Stomach (tissue), 4 donors: ENCODE results near the gene SCN8A.

Experiments used
- POLR2A ChIP-seq, 4 donors: fragments of 450-650 bp; IDR thresholded peaks; one replicate each; pipeline ENCODE4 v1.6.1; 2016; ENCODE audit warnings: antibody characterized with exemption in 4 of 4, control low read depth in 2 of 4, mild to moderate bottlenecking in 1 of 4, moderate library complexity in 1 of 4
- TF ChIP-seq, protein P1 (sequence below), 7 experiments: fragments of 450-650 bp in 4 of 7; fragments of 200-600 bp in 3 of 7; sonication (generic) in 3 of 7; IDR thresholded peaks; one replicate each; pipeline ENCODE4 v1.5.1; 2016 to 2019; ENCODE audit warnings: antibody characterized with exemption in 7 of 7, control low read depth in 2 of 7, mild to moderate bottlenecking in 1 of 7

GRCh38 chr12:51844854-51845253 is 253.8 kb downstream of the SCN8A start:
- TF ChIP-seq, protein P1, sequence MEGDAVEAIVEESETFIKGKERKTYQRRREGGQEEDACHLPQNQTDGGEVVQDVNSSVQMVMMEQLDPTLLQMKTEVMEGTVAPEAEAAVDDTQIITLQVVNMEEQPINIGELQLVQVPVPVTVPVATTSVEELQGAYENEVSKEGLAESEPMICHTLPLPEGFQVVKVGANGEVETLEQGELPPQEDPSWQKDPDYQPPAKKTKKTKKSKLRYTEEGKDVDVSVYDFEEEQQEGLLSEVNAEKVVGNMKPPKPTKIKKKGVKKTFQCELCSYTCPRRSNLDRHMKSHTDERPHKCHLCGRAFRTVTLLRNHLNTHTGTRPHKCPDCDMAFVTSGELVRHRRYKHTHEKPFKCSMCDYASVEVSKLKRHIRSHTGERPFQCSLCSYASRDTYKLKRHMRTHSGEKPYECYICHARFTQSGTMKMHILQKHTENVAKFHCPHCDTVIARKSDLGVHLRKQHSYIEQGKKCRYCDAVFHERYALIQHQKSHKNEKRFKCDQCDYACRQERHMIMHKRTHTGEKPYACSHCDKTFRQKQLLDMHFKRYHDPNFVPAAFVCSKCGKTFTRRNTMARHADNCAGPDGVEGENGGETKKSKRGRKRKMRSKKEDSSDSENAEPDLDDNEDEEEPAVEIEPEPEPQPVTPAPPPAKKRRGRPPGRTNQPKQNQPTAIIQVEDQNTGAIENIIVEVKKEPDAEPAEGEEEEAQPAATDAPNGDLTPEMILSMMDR (IDR thresholded peaks at IDR 0.05): no peak
- TF ChIP-seq POLR2A (IDR thresholded peaks at IDR 0.05): no peak
